COR-L47 (cell line): Measurements from ENCODE around the gene DCC.
A peak's percentile ranks its signal among the peaks of the same experiment; 100 is the strongest.
"Not testable (repeated sequence)": the region's sequence is repeated elsewhere in the genome, so short reads cannot be mapped to it uniquely, and the experiment has no call there.

Experiments
- DNase-seq: peaks from one replicate; lab custom pipeline; 2025; lab: John Stamatoyannopoulos, UW

Gene DCC

GRCh38 chr18:53417003-53417402, 1077.0 kb downstream of the DCC start:
- no peak for DNase-seq

- no peak for DNase-seq
Measured at GRCh38 chr18:53421869-53422268, 1081.9 kb downstream of the DCC start.

GRCh38 chr18:53422896-53423295, 1082.9 kb downstream of the DCC start:
- no peak for DNase-seq

GRCh38 chr18:53426666-53427184, 1086.7 kb downstream of the DCC start:
- DNase-seq, result peak; percentile 40

GRCh38 chr18:53441761-53442414, 1101.9 kb downstream of the DCC start:
- DNase-seq, result no peak

- DNase-seq, result no peak
Measured at GRCh38 chr18:53442415-53442783, 1102.4 kb downstream of the DCC start.

GRCh38 chr18:53443336-53443735, 1103.3 kb downstream of the DCC start:
- no peak for DNase-seq

- no peak for DNase-seq
Measured at GRCh38 chr18:53443831-53444230, 1103.8 kb downstream of the DCC start.

GRCh38 chr18:53451902-53452301, 1111.9 kb downstream of the DCC start:
- no peak for DNase-seq

GRCh38 chr18:53457068-53457467, 1117.1 kb downstream of the DCC start:
- DNase-seq, result no peak

GRCh38 chr18:53458268-53458667, 1118.3 kb downstream of the DCC start:
- DNase-seq, result peak; percentile 71

GRCh38 chr18:53458944-53459580, 1119.1 kb downstream of the DCC start:
- peak; percentile 89 for DNase-seq

- DNase-seq, result no peak
Measured at GRCh38 chr18:53467756-53468155, 1127.8 kb downstream of the DCC start.

- DNase-seq, result not testable (repeated sequence)
Measured at GRCh38 chr18:53468173-53468572, 1128.2 kb downstream of the DCC start.

- no peak for DNase-seq
Measured at GRCh38 chr18:53472546-53472945, 1132.5 kb downstream of the DCC start.

- no peak for DNase-seq
Measured at GRCh38 chr18:53478155-53478554, 1138.2 kb downstream of the DCC start.

- no peak for DNase-seq
Measured at GRCh38 chr18:53486296-53486695, 1146.3 kb downstream of the DCC start.

- DNase-seq, result no peak
Measured at GRCh38 chr18:53489266-53489665, 1149.3 kb downstream of the DCC start.

- DNase-seq, result no peak
Measured at GRCh38 chr18:53490019-53490418, 1150.0 kb downstream of the DCC start.

GRCh38 chr18:53496028-53496427, 1156.0 kb downstream of the DCC start:
- DNase-seq, result no peak

GRCh38 chr18:53503914-53504441, 1164.0 kb downstream of the DCC start:
- DNase-seq, result no peak

GRCh38 chr18:53508529-53508928, 1168.5 kb downstream of the DCC start:
- DNase-seq, result no peak

- DNase-seq, result no peak
Measured at GRCh38 chr18:53509886-53510285, 1169.9 kb downstream of the DCC start.
